Heart right ventricle (tissue), 16 donors: ENCODE measurements around the gene SYNPO. TPM values are rescaled to one million over a fixed set of nuclear protein-coding genes. Genes with fewer than 3 reads are reported as not detected.

Experiments used
- ATAC-seq, 8 donors: fragments of 200-7000 bp; cut with Tn5 transposase; one replicate each; pipeline ENCODE4 v1.9.1; 2020; ENCODE audit warnings: mild to moderate bottlenecking in 8 of 8, moderate library complexity in 8 of 8, moderate number of reproducible peaks in 1 of 8
- DNase-seq, 2 donors: peaks; one replicate each; pipeline ENCODE4 v3.0.0-alpha.2; 2020
- H3K27ac ChIP-seq, 10 donors: fragments of 200-600 bp; sonication (generic) in 2 of 10; one replicate each; pipeline versions ENCODE4 v1.5.0 to v1.8.0; 2020 to 2022; ENCODE audit warnings: mild to moderate bottlenecking in 3 of 10
- H3K27me3 ChIP-seq, 7 donors: fragments of 200-600 bp; one replicate each; pipeline ENCODE4 v1.8.0; 2021 to 2022; ENCODE audit warnings: mild to moderate bottlenecking in 2 of 7
- H3K36me3 ChIP-seq, 9 donors: fragments of 200-600 bp; sonication (generic) in 1 of 9; one replicate each; pipeline versions ENCODE4 v1.5.0 to v1.8.0; 2020 to 2022; ENCODE audit warnings: mild to moderate bottlenecking in 2 of 9
- H3K4me1 ChIP-seq, 9 donors: fragments of 200-600 bp; sonication (generic) in 1 of 9; one replicate each; pipeline versions ENCODE4 v1.5.0 to v1.8.0; 2020 to 2022; ENCODE audit warnings: mild to moderate bottlenecking in 4 of 9
- H3K4me3 ChIP-seq, 10 donors: fragments of 200-600 bp; sonication (generic) in 2 of 10; one replicate each; pipeline versions ENCODE4 v1.5.0 to v1.8.0; 2020 to 2022; ENCODE audit warnings: mild to moderate bottlenecking in 7 of 10, moderate library complexity in 2 of 10
- H3K9me3 ChIP-seq, 11 donors: fragments of 200-600 bp in 10 of 11; sonication (generic) in 2 of 11; one replicate each; pipeline versions ENCODE4 v1.5.0 to v1.8.0; 2013 to 2022; ENCODE audit warnings: mild to moderate bottlenecking in 2 of 11, control low read depth in 1 of 11, moderate library complexity in 1 of 11
- CTCF ChIP-seq, 9 donors: fragments of 200-600 bp; sonication (generic) in 2 of 9; IDR thresholded peaks; one replicate each; pipeline versions ENCODE4 v1.5.0 to v1.8.0; 2021 to 2022; ENCODE audit warnings: antibody characterized with exemption in 9 of 9, mild to moderate bottlenecking in 5 of 9, moderate library complexity in 1 of 9
- WGBS, 2 donors: extraction: QIAGEN DNeasy Blood & Tissue Kit; methylation state at CpG; one replicate each; pipeline ENCODE4 v1.1.7; 2013; ENCODE audit warnings: inconsistent platforms in 1 of 2; 5-methylcytosine and 5-hydroxymethylcytosine counted together
- intact Hi-C, 10 donors: fragments of 100-400 bp; cut with DNase I; formaldehyde crosslinking; loops; one replicate each; pipeline versions ENCODE4 v1.11.1 to v1.14.2; 2022
- polyA plus RNA-seq, 2 donors: library from polyadenylated mRNA; stranded (reverse); fragments of 200-250 nt; gene quantifications; one replicate each; pipeline ENCODE4 v1.2.3, GENCODE V29; 2013
- total RNA-seq, 10 donors: library from RNA; stranded (reverse); fragmentation: NEBNext Ultra II Directional in 3 of 10; extraction: Animal tissue kit (Norgen Biotek cat#: 25700) in 3 of 10; gene quantifications; one replicate each; pipeline versions ENCODE4 v1.2.1 to v1.2.4, GENCODE V29; 2021 to 2023
- donor health status: Arrhythmogenic right ventricular cardiomyopathy.
- donor health status: ischemic (EF 13 %, LVEDD 7.1; RV severe dilation, severe dysfunction).
- donor health status: healthy with polysubstance abuse.
- donor health status: DM: no; HTN: yes; CAD: no.
- donor health status: DM: no; HTN: no; CAD: no.
- donor health status: ischemic (EF 25% LVEDD 6.9; RV normal size, moderate dysfunction).
- donor health status: ischemic (EF 25% LVEDD 5.7; RV mildly dilated, moderate dysfunction).
- donor health status: healthy.
- donor health status: DM: yes; HTN: yes; CAD: no.
- donor health status: Ischemic cardiomyopathy.
- donor health status: ischemic (EF 35%, LVEDD 5.7; RV mildly dilated, moderate dysfunction).
- donor health status: nonischemic (EF 11% LVEDD 7.7; RV severe dilation, severe dysfunction).
- donor health status: DM: yes; HTN: yes; CAD: no.
- donor health status: PGD.
- donor health status: ischemic (EF 29% LVEDD 5.4; RV normal size, mild dysfunction).
- donor health status: nonischemic (EF 23%, LVEDD 6.1; RV moderate dilation, normal function).

The SYNPO gene
- total and polyA plus RNA-seq, 12 donors: 129 to 777 (median 652) TPM

DNA sequence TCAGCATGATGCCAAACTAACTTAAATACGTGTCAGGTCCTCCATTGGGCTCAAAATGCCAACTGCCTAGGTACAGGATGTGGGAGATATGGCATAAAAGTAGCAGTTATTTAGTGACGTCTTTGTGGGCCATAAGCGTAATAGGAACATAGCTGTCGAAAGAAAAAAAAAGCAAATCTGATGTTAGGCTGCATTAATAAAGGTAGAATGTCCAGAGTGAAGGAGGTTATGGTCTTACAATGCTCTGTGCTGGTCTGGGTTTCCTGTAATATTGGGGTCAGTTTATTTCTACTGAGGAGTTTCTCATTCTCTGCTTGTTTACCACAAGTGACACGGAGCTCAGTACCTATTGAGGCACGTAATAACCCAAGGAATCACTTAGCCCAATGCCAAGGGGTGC lies 33.4 kb upstream of the SYNPO start:
- ATAC-seq (no peak), DNase-seq (no peak)
- H3K36me3 ChIP-seq: no peaks in the 10 kb centered on the region
- H3K27me3 ChIP-seq: no peaks in the 10 kb centered on the region
- H3K4me3 ChIP-seq: no peak overlapping the region
- H3K27ac ChIP-seq: peak overlapping the region in 2 of 10 donors; percentile 70 to 84
- H3K4me1 ChIP-seq: peaks cover 32 to 90% (median 68%) of the 10 kb centered on the region in 9 donors
- H3K9me3 ChIP-seq: no peaks in the 10 kb centered on the region
- TF ChIP-seq CTCF (IDR thresholded peaks at IDR 0.05): no peak
- intact Hi-C loops: no loop called here
- 88 to 91% methylated on average over 6 of the region's 6 CpGs for WGBS, 2 donors

- no peak for DNase-seq
- H3K27ac ChIP-seq: peak overlapping the region in 8 of 10 donors; percentile 14 to 100 (median 98)
Measured at GRCh38 chr5:150607991-150608390, 32.5 kb upstream of the SYNPO start.

GRCh38 chr5:150608991-150609390 lies 31.5 kb upstream of the SYNPO start:
- no peak for DNase-seq
- Histone ChIP-seq H3K4me3 (no peak overlapping the region), H3K9me3 (no peaks in the 10 kb centered on the region), H3K4me1 (peaks cover 44 to 92% (median 71%) of the 10 kb centered on the region in 9 donors), H3K27me3 (no peaks in the 10 kb centered on the region), H3K36me3 (no peaks in the 10 kb centered on the region), H3K27ac (peak overlapping the region in 9 of 10 donors; percentile 81 to 100 (median 97))
- intact Hi-C loops: no loop called here
- WGBS, 2 donors: 78 to 83% methylated on average over 5 of the region's 5 CpGs
- TF ChIP-seq CTCF (IDR thresholded peaks at IDR 0.05): no peak
- no peak for ATAC-seq

More at GRCh38 chr5:150607991-150608390, 32.5 kb upstream of the SYNPO start:
- intact Hi-C loops: no loop called here
- 80 to 84% methylated on average over 4 of the region's 4 CpGs for WGBS, 2 donors
- no peaks in the 10 kb centered on the region for H3K9me3 ChIP-seq
- no peaks in the 10 kb centered on the region for H3K36me3 ChIP-seq
- no peak for ATAC-seq
- no peaks in the 10 kb centered on the region for H3K27me3 ChIP-seq
- H3K4me3 ChIP-seq: no peak overlapping the region
- TF ChIP-seq CTCF (IDR thresholded peaks at IDR 0.05): no peak
- H3K4me1 ChIP-seq: peaks cover 38 to 92% (median 71%) of the 10 kb centered on the region in 9 donors

DNA sequence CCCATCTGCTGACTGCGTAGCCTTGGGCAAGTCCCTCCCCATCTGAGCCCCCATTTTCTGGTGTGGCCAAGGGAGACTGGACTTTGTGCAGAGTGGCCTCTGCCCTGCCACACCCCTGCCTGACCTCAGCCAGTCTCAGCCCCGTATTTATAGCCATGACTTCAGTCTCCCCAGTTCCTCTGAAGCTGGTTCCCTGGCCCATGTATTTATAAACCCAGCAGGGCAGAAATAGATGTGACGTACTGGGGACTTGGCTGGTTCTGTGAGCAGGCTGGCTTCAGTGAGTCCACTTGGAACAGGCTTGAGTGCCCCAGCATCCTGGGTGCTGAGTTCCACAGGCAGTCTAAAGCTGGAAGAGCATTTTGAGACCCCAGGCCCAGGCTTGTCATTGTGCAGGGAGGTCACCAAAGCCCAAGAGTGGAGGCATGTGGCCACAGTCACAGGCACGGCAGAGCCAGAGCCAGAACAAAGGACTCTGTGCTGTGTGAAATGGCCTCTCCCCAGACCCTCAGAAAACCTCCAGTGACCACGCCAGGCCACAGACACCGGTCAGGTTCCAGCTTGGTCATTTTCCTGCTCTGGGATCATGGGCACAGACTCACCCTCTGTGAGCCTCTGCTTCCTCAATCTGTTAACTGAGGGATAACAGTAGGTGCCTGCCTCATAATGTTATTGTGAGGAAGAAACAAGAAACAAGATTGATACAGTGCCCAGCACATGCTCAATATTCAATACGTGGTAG lies 30.4 kb upstream of the SYNPO start:
- 24 to 45% methylated on average over 7 of the region's 7 CpGs for WGBS, 2 donors
- H3K27me3 ChIP-seq: no peaks in the 10 kb centered on the region
- DNase-seq: peak; percentile 49 to 88
- intact Hi-C loops: no loop called here
- peak; percentile 77 to 87 (median 84) for ATAC-seq
- no peak overlapping the region for H3K4me3 ChIP-seq
- no peaks in the 10 kb centered on the region for H3K36me3 ChIP-seq
- H3K4me1 ChIP-seq: peaks cover 47 to 92% (median 71%) of the 10 kb centered on the region in 9 donors
- no peaks in the 10 kb centered on the region for H3K9me3 ChIP-seq
- H3K27ac ChIP-seq: peak overlapping the region; percentile 81 to 100 (median 95)
- no peak for TF ChIP-seq CTCF (IDR thresholded peaks at IDR 0.05)
